HepG2 (cell line): ENCODE results near the gene KCNAB3. TPM values are rescaled to one million over a fixed set of nuclear protein-coding genes. Genes with fewer than 3 reads are reported as not detected.

ENCODE experiments used
- ATAC-seq: fragments of 200-7000 bp; cut with Tn5 transposase; 3 replicates; pipeline ENCODE4 v1.9.1; 2020; ENCODE audit warnings: mild to moderate bottlenecking, moderate library complexity
- BruUV-seq: library from RNA; stranded (reverse); fragments of 400-500 nt; replicated peaks from 2 replicates; lab custom pipeline; 2021; lab: Mats Ljungman, UMichigan
- CTCF ChIA-PET: fragments of 300-600 bp; formaldehyde crosslinking; extraction: SDS; loops from one replicate; lab custom pipeline; 2021; ENCODE audit warnings: low total read pairs, inconsistent platforms, low intra/inter-chr PET ratio; lab: Yijun Ruan, JAX
- POLR2A ChIA-PET: fragments of 350-600 bp; sonication (Branson Sonifier 250); formaldehyde crosslinking; loops from one replicate; lab custom pipeline; 2020; ENCODE audit warnings: antibody characterized with exemption, inconsistent platforms; lab: Yijun Ruan, JAX
- DNase-seq: peaks from one replicate; pipeline ENCODE4 v3.0.0-alpha.2; 2015; ENCODE audit warnings: low spot score
- FAIRE-seq: peaks from 3 replicates; lab custom pipeline; 2011; peaks lifted over from hg19 to GRCh38; lab: Jason Lieb, UNC
- H2AFZ ChIP-seq: one replicate; pipeline ENCODE4 v1.6.1; 2011; ENCODE audit warnings: low read length, inconsistent platforms
- H3K27ac ChIP-seq: fragments of 300-600 bp; 3 replicates; pipeline ENCODE4 v1.8.0; 2011; ENCODE audit warnings: mixed run types, mild to moderate bottlenecking, mixed read lengths, low read length, inconsistent platforms; ENCODE audit not compliant: insufficient read depth; ENCODE audit errors: extremely low read length
- H3K27me3 ChIP-seq, 2 experiments: fragments of 200-600 bp in 1 of 2; 2 replicates in 1 of 2; 3 replicates in 1 of 2; pipeline versions ENCODE4 v1.6.0 to v1.8.0; 2011; ENCODE audit warnings: low read length in 2 of 2, mild to moderate bottlenecking in 2 of 2, moderate library complexity in 2 of 2, inconsistent platforms in 1 of 2; ENCODE audit not compliant: insufficient read depth in 2 of 2, control insufficient read depth in 1 of 2
- H3K36me3 ChIP-seq, 2 experiments: fragments of 200-600 bp in 1 of 2; replicated peaks in 1 of 2; 2 replicates in 1 of 2; 3 replicates in 1 of 2; pipeline versions ENCODE4 v1.5.1 to v1.8.0; 2011; ENCODE audit warnings: low read length in 2 of 2, inconsistent platforms in 1 of 2; ENCODE audit not compliant: insufficient read depth in 2 of 2, control insufficient read depth in 1 of 2
- H3K4me1 ChIP-seq: 2 replicates; pipeline ENCODE4 v1.5.1; 2012; ENCODE audit warnings: low read length, inconsistent platforms; ENCODE audit not compliant: insufficient read depth
- H3K4me2 ChIP-seq: 2 replicates; pipeline ENCODE4 v1.6.0; 2011; ENCODE audit warnings: low read depth, low read length, inconsistent platforms
- H3K4me3 ChIP-seq, 3 experiments: fragments of 200-600 bp in 1 of 3; sonication (generic), shearing (Covaris generic) in 1 of 3; replicated peaks in 1 of 3; 2 replicates each; pipeline ENCODE4 v1.5.1; 2011 to 2016; ENCODE audit warnings: low read length in 3 of 3, inconsistent platforms in 2 of 3, low read depth in 2 of 3, mild to moderate bottlenecking in 2 of 3, control low read depth in 1 of 3, mixed read lengths in 1 of 3; ENCODE audit not compliant: insufficient read depth in 1 of 3
- H3K79me2 ChIP-seq: one replicate; pipeline ENCODE4 v1.6.1; 2011; ENCODE audit warnings: low read length, inconsistent platforms; ENCODE audit not compliant: insufficient read depth
- H3K9ac ChIP-seq: 2 replicates; pipeline ENCODE4 v1.6.0; 2011; ENCODE audit warnings: mild to moderate bottlenecking, low read depth, low read length, inconsistent platforms; ENCODE audit not compliant: insufficient read depth
- H3K9me3 ChIP-seq: 2 replicates; pipeline ENCODE4 v1.5.1; 2012; ENCODE audit warnings: mild to moderate bottlenecking, low read length
- H4K20me1 ChIP-seq: 2 replicates; pipeline ENCODE4 v1.6.0; 2011; ENCODE audit warnings: inconsistent platforms, mild to moderate bottlenecking, low read length, moderate library complexity; ENCODE audit not compliant: insufficient read depth
- CHCHD3 ChIP-seq: sonication (generic); formaldehyde crosslinking; IDR thresholded peaks from 2 replicates; pipeline ENCODE4 v1.8.0; 2022; ENCODE audit warnings: mild to moderate bottlenecking, missing genetic modification reagents, moderate library complexity
- ELF3 ChIP-seq: IDR thresholded peaks from 2 replicates; pipeline ENCODE4 v1.6.1; 2016; ENCODE audit warnings: missing genetic modification reagents, missing compliant biosample characterization
- FOXK1 ChIP-seq: sonication (generic); formaldehyde crosslinking; IDR thresholded peaks from 2 replicates; pipeline ENCODE4 v1.4.0; 2020; ENCODE audit warnings: low read depth, missing genetic modification reagents, borderline replicate concordance
- NBN ChIP-seq: fragments of 450-650 bp; conservative IDR thresholded peaks from 2 replicates; pipeline ENCODE4 v1.6.1; 2017
- NPAS2 ChIP-seq: sonication (generic); formaldehyde crosslinking; IDR thresholded peaks from 2 replicates; pipeline ENCODE4 v1.8.0; 2022; ENCODE audit warnings: mild to moderate bottlenecking, missing genetic modification reagents, borderline replicate concordance
- PHF8 ChIP-seq: sonication (generic); formaldehyde crosslinking; IDR thresholded peaks from 2 replicates; pipeline ENCODE4 v1.5.0; 2020; ENCODE audit warnings: missing genetic modification reagents
- PITX1 ChIP-seq: sonication (generic); formaldehyde crosslinking; IDR thresholded peaks from 2 replicates; pipeline ENCODE4 v1.5.1; 2020; ENCODE audit warnings: mild to moderate bottlenecking, missing genetic modification reagents
- RBM22 ChIP-seq: fragments of 200-400 bp; formaldehyde crosslinking; optimal IDR thresholded peaks from 2 replicates; pipeline ENCODE3; 2017; ENCODE audit warnings: mild to moderate bottlenecking, low read length, moderate library complexity
- ZNF235 ChIP-seq: sonication (generic); formaldehyde crosslinking; IDR thresholded peaks from 2 replicates; pipeline ENCODE4 v1.8.1; 2023; ENCODE audit warnings: mild to moderate bottlenecking, missing genetic modification reagents, borderline replicate concordance
- ZNF607 ChIP-seq: sonication (generic); formaldehyde crosslinking; IDR thresholded peaks from 2 replicates; pipeline ENCODE4 v1.5.1; 2020; ENCODE audit warnings: missing genetic modification reagents, mild to moderate bottlenecking, borderline replicate concordance
- WGBS: methylation state at CpG from one replicate; pipeline ENCODE4 v1.1.6; 2017; ENCODE audit warnings: low lambda C conversion rate; 5-methylcytosine and 5-hydroxymethylcytosine counted together
- in situ Hi-C: cut with HindIII; loops from 2 replicates; pipeline ENCODE4 v1.10.0; 2017; ENCODE audit warnings: low pct_unique_long_range_greater_than_20kb; ENCODE audit not compliant: extremely low pct_ligation_motif_present
- intact Hi-C: fragments of 100-400 bp; cut with micrococcal nuclease; formaldehyde crosslinking; loops from one replicate; pipeline ENCODE4 v1.10.0; 2022; ENCODE audit not compliant: unreplicated experiment
- polyA plus RNA-seq, 8 experiments: library from polyadenylated mRNA; depleted of rRNA in 3 of 8; stranded (reverse) in 7 of 8; unstranded in 1 of 8; fragments of >200 nt; fragmentation: Illumina TruSeq in 4 of 8; extraction: Trizol in 4 of 8; gene quantifications; 2 replicates each; pipeline versions ENCODE4 v1.2.1 to v1.2.3, GENCODE V29; 2011 to 2016; ENCODE audit warnings: low read depth in 4 of 8, missing spikeins in 1 of 8, mixed read lengths in 1 of 8; ENCODE audit not compliant: insufficient read depth in 1 of 8
- total RNA-seq, 5 experiments: library from RNA; depleted of rRNA; stranded (reverse); fragments of >200 nt; fragmentation: Illumina TruSeq; extraction: Trizol; gene quantifications; 2 replicates each; pipeline ENCODE4 v1.2.3, GENCODE V29; 2016; ENCODE audit warnings: low read depth in 1 of 5
- TF ChIP-seq, protein P1 (sequence below): IDR thresholded peaks from 2 replicates; pipeline ENCODE4 v1.6.1; 2018; ENCODE audit warnings: missing genetic modification reagents
- TF ChIP-seq, protein P2 (sequence below): sonication (generic); formaldehyde crosslinking; IDR thresholded peaks from 2 replicates; pipeline ENCODE4; 2020; ENCODE audit warnings: missing genetic modification reagents, mild to moderate bottlenecking, borderline replicate concordance
- TF ChIP-seq, protein P3 (sequence below): sonication (generic); formaldehyde crosslinking; IDR thresholded peaks from 2 replicates; pipeline ENCODE4 v1.4.0; 2020; ENCODE audit warnings: missing genetic modification reagents

The KCNAB3 gene
- total and polyA plus RNA-seq, 2 of the 13 experiments (the other 11 are each of a cell fraction or from before 2014, with no cell fraction given) = 0.29 to 0.88 TPM

DNA sequence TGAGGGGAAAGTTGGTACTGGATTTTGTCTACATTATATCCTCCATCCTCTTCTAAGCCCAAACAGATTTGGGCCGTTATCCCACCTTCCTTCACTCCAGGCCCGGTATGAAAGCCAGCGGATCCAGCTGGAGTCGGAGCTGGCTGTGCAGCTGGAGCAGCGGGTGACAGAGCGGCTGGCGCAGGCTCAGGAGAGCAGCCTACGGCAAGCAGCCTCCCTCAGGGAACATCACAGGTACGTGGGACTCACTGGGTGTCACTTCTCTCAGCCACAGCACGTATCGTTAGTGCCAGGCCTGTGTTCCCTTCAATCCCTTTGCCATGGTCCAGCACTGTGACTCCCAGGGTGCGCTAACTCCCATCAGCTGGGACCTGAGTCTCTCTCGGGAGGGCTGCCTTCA lies 13.6 kb upstream of the KCNAB3 start:
- Histone ChIP-seq H3K4me2 (no peak overlapping the region), H3K9me3 (no peaks in the 10 kb centered on the region), H3K4me3 (no peak overlapping the region), H2AFZ (no peak overlapping the region), H3K36me3 (peaks cover 22 to 65% of the 10 kb centered on the region in 2 experiments), H3K27ac (no peak overlapping the region), H3K79me2 (no peaks in the 10 kb centered on the region), H3K4me1 (no peaks in the 10 kb centered on the region), H3K27me3 (no peaks in the 10 kb centered on the region), H4K20me1 (no peaks in the 10 kb centered on the region), H3K9ac (no peak overlapping the region)
- POLR2A ChIA-PET = interaction anchor here (1.7 kb wide), 1 partner anchor 11 kb away, joined by 5 read pairs; the partner anchor contains the start of genes CNTROB and TRAPPC1
- TF ChIP-seq NBN = no peak
- TF ChIP-seq ZNF235 (CRISPR knock-in tag) = no peak
- CTCF ChIA-PET = no interaction called here
- 96% methylated on average over 13 of the region's 13 CpGs for WGBS
- BruUV-seq = no TSS peak
- in situ Hi-C loops (no loop called here), intact Hi-C loops (no loop called here)
- FAIRE-seq (no peak), DNase-seq (no peak), ATAC-seq (no peak)

- BruUV-seq = no TSS peak
- Histone ChIP-seq H3K36me3 (peaks cover 21 to 61% of the 10 kb centered on the region in 2 experiments), H3K4me1 (no peaks in the 10 kb centered on the region), H3K27me3 (no peaks in the 10 kb centered on the region), H3K4me2 (no peak overlapping the region), H3K9me3 (no peaks in the 10 kb centered on the region), H3K79me2 (no peaks in the 10 kb centered on the region), H3K27ac (no peak overlapping the region), H3K9ac (no peak overlapping the region), H3K4me3 (no peak overlapping the region), H4K20me1 (no peaks in the 10 kb centered on the region), H2AFZ (no peak overlapping the region)
- intact Hi-C loops = no loop called here
- ChIA-PET POLR2A (interaction anchor here (1.0 kb wide), 1 partner anchor 9 kb away, joined by 4 read pairs; the partner anchor contains the start of genes CNTROB and TRAPPC1), CTCF (no interaction called here)
- ATAC-seq = no peak
- WGBS = 96% methylated on average over 6 of the region's 6 CpGs
- FAIRE-seq = no peak
- in situ Hi-C loops = no loop called here
- no peak for DNase-seq
- TF ChIP-seq ZNF607 (CRISPR knock-in tag) = no peak
- TF ChIP-seq, protein P1, sequence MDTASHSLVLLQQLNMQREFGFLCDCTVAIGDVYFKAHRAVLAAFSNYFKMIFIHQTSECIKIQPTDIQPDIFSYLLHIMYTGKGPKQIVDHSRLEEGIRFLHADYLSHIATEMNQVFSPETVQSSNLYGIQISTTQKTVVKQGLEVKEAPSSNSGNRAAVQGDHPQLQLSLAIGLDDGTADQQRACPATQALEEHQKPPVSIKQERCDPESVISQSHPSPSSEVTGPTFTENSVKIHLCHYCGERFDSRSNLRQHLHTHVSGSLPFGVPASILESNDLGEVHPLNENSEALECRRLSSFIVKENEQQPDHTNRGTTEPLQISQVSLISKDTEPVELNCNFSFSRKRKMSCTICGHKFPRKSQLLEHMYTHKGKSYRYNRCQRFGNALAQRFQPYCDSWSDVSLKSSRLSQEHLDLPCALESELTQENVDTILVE = no peak
- TF ChIP-seq PHF8 (CRISPR knock-in tag) = no peak
- TF ChIP-seq PITX1 (CRISPR knock-in tag) = no peak
- no peak for TF ChIP-seq ELF3 (CRISPR knock-in tag)
- no peak for TF ChIP-seq RBM22
- TF ChIP-seq, protein P2, sequence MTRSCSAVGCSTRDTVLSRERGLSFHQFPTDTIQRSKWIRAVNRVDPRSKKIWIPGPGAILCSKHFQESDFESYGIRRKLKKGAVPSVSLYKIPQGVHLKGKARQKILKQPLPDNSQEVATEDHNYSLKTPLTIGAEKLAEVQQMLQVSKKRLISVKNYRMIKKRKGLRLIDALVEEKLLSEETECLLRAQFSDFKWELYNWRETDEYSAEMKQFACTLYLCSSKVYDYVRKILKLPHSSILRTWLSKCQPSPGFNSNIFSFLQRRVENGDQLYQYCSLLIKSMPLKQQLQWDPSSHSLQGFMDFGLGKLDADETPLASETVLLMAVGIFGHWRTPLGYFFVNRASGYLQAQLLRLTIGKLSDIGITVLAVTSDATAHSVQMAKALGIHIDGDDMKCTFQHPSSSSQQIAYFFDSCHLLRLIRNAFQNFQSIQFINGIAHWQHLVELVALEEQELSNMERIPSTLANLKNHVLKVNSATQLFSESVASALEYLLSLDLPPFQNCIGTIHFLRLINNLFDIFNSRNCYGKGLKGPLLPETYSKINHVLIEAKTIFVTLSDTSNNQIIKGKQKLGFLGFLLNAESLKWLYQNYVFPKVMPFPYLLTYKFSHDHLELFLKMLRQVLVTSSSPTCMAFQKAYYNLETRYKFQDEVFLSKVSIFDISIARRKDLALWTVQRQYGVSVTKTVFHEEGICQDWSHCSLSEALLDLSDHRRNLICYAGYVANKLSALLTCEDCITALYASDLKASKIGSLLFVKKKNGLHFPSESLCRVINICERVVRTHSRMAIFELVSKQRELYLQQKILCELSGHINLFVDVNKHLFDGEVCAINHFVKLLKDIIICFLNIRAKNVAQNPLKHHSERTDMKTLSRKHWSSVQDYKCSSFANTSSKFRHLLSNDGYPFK (CRISPR knock-in tag) = no peak
- no peak for TF ChIP-seq FOXK1
- TF ChIP-seq NPAS2 (CRISPR knock-in tag) = no peak
- TF ChIP-seq, protein P3, sequence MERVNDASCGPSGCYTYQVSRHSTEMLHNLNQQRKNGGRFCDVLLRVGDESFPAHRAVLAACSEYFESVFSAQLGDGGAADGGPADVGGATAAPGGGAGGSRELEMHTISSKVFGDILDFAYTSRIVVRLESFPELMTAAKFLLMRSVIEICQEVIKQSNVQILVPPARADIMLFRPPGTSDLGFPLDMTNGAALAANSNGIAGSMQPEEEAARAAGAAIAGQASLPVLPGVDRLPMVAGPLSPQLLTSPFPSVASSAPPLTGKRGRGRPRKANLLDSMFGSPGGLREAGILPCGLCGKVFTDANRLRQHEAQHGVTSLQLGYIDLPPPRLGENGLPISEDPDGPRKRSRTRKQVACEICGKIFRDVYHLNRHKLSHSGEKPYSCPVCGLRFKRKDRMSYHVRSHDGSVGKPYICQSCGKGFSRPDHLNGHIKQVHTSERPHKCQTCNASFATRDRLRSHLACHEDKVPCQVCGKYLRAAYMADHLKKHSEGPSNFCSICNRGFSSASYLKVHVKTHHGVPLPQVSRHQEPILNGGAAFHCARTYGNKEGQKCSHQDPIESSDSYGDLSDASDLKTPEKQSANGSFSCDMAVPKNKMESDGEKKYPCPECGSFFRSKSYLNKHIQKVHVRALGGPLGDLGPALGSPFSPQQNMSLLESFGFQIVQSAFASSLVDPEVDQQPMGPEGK (CRISPR knock-in tag) = no peak
- TF ChIP-seq CHCHD3 (CRISPR knock-in tag) = no peak
Observed at GRCh38 chr17:7940743-7941142, 11.1 kb upstream of the KCNAB3 start.
